Measurements from ENCODE around the gene CENPS. TPM values are rescaled to one million over a fixed set of nuclear protein-coding genes. Genes with fewer than 3 reads are reported as not detected.

The CENPS gene
- total and polyA plus RNA-seq, 2 of the 13 experiments (the other 11 are each of a cell fraction or from before 2014, with no cell fraction given), result 3.3 to 22.0 TPM

- TF ChIP-seq ZNF263 (CRISPR knock-in tag; IDR thresholded peaks at IDR 0.05) (no peak), LRRFIP1 (CRISPR knock-in tag; conservative IDR thresholded peaks at IDR 0.05) (no peak), PAF1 (CRISPR knock-in tag; IDR thresholded peaks at IDR 0.05) (no peak), TCF12 (IDR thresholded peaks at IDR 0.05) (no peak), TCF12 (CRISPR knock-in tag; IDR thresholded peaks at IDR 0.05) (no peak), ZNF121 (CRISPR knock-in tag; IDR thresholded peaks at IDR 0.05) (no peak), ZNF292 (CRISPR knock-in tag; IDR thresholded peaks at IDR 0.05; ENCODE audit: borderline replicate concordance, low read depth) (no peak), MIER2 (CRISPR knock-in tag; IDR thresholded peaks at IDR 0.05) (peak; percentile 56; the same call in 1 of the 2 replicates), ZNF362 (CRISPR knock-in tag; IDR thresholded peaks at IDR 0.05; ENCODE audit: borderline replicate concordance) (no peak), HMG20B (CRISPR knock-in tag; conservative IDR thresholded peaks at IDR 0.05) (no peak), ZNF274 (CRISPR knock-in tag; IDR thresholded peaks at IDR 0.05) (peak; percentile 91), ZFP36L1 (CRISPR knock-in tag; IDR thresholded peaks at IDR 0.05) (0 out of 2 replicates have a peak, but pooled peaks have one; percentile 66), RERE (CRISPR knock-in tag; IDR thresholded peaks at IDR 0.05; ENCODE audit: low read depth) (no peak), ZNF124 (CRISPR knock-in tag; IDR thresholded peaks at IDR 0.05) (peak; percentile 94), KLF11 (CRISPR knock-in tag; IDR thresholded peaks at IDR 0.05) (0 out of 2 replicates have a peak, but pooled peaks have one; percentile 44), SOX6 (IDR thresholded peaks at IDR 0.05) (no peak), SOX6 (CRISPR knock-in tag; IDR thresholded peaks at IDR 0.05) (peak; percentile 64), KAT7 (CRISPR knock-in tag; IDR thresholded peaks at IDR 0.05; ENCODE audit: borderline replicate concordance) (peak; percentile 65; the same call in 1 of the 2 replicates), ZZZ3 (CRISPR knock-in tag; IDR thresholded peaks at IDR 0.05; ENCODE audit: borderline replicate concordance) (no peak; the same call in 1 of the 2 replicates), PREB (CRISPR knock-in tag; IDR thresholded peaks at IDR 0.05) (no peak)
Observed at GRCh38 chr1:10472220-10473144, 42.2 kb downstream of the CENPS start, which contains the start of gene DFFA (continued).
